PFSK-1 (cell line): ENCODE results near the gene SPAG8.

Experiments used
- FOXP2 ChIP-seq: optimal IDR thresholded peaks from 2 replicates; pipeline ENCODE3; 2011; ENCODE audit warnings: borderline replicate concordance, control low read depth, inconsistent platforms; ENCODE audit not compliant: insufficient read depth; ENCODE audit errors: extremely low read length, extremely low read depth
- POLR2AphosphoS5 ChIP-seq: IDR thresholded peaks from 2 replicates; pipeline ENCODE4 v1.6.1; 2012; ENCODE audit warnings: low read depth, mild to moderate bottlenecking, control low read depth, low read length, moderate library complexity
- SIN3A ChIP-seq: IDR thresholded peaks from 2 replicates; pipeline ENCODE4 v1.6.1; 2012; ENCODE audit warnings: mild to moderate bottlenecking, low read length, moderate library complexity, borderline replicate concordance; ENCODE audit not compliant: insufficient read depth
- TAF1 ChIP-seq: IDR thresholded peaks from 2 replicates; pipeline ENCODE4 v1.6.1; 2012; ENCODE audit warnings: low read length, control low read depth, borderline replicate concordance; ENCODE audit not compliant: insufficient read depth
- TF ChIP-seq, protein P1 (sequence below), 2 experiments: IDR thresholded peaks; 2 replicates each; pipeline versions ENCODE4 v1.6.1 to v1.8.0; 2011 to 2012; ENCODE audit warnings: low read depth in 2 of 2, low read length in 2 of 2, control low read depth in 1 of 2, inconsistent platforms in 1 of 2, mild to moderate bottlenecking in 1 of 2, moderate library complexity in 1 of 2; ENCODE audit not compliant: insufficient read depth in 1 of 2

DNA sequence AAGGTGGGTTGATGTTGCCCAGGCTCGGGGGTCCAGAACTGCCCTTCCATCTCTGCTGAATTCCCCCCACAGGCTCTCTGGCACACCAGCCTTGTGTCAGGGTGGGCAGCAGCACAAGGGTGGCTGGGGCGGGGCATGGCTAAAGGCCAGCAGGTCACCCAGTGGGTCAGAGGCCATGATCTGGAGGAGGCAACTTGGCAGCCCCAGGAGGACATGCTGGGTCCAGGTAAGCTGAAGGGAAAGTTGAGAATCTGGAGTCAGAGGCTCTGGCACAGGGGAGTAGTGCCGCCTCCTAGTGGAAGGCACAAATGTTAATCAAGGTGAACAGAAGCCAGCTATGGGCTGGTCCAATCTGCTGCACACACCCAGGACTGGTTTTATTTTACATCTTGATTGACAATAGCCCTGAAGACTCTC lies 23.2 kb upstream of the SPAG8 start:
- TF ChIP-seq POLR2AphosphoS5 (no peak), SIN3A (no peak), TAF1 (no peak), FOXP2 (no peak)
- TF ChIP-seq, protein P1, sequence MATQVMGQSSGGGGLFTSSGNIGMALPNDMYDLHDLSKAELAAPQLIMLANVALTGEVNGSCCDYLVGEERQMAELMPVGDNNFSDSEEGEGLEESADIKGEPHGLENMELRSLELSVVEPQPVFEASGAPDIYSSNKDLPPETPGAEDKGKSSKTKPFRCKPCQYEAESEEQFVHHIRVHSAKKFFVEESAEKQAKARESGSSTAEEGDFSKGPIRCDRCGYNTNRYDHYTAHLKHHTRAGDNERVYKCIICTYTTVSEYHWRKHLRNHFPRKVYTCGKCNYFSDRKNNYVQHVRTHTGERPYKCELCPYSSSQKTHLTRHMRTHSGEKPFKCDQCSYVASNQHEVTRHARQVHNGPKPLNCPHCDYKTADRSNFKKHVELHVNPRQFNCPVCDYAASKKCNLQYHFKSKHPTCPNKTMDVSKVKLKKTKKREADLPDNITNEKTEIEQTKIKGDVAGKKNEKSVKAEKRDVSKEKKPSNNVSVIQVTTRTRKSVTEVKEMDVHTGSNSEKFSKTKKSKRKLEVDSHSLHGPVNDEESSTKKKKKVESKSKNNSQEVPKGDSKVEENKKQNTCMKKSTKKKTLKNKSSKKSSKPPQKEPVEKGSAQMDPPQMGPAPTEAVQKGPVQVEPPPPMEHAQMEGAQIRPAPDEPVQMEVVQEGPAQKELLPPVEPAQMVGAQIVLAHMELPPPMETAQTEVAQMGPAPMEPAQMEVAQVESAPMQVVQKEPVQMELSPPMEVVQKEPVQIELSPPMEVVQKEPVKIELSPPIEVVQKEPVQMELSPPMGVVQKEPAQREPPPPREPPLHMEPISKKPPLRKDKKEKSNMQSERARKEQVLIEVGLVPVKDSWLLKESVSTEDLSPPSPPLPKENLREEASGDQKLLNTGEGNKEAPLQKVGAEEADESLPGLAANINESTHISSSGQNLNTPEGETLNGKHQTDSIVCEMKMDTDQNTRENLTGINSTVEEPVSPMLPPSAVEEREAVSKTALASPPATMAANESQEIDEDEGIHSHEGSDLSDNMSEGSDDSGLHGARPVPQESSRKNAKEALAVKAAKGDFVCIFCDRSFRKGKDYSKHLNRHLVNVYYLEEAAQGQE (IDR thresholded peaks at IDR 0.05; ENCODE audit: insufficient read depth in 1 of 2, low read depth in 2 of 2, low read length in 2 of 2) = no peak
